Thoracic aorta (tissue), 2 donors: Measurements from ENCODE around the gene UPB1. TPM values are rescaled to one million over a fixed set of nuclear protein-coding genes. Genes with fewer than 3 reads are reported as not detected.

Experiments
- ATAC-seq: fragments of 150-250 bp; one replicate; pipeline ENCODE4 v1.8.0; 2017; ENCODE audit warnings: low read depth; ENCODE audit not compliant: insufficient number of reproducible peaks, low FRiP score
- DNase-seq: peaks from one replicate; pipeline ENCODE4 v3.0.0-alpha.2; 2020; ENCODE audit warnings: low spot score
- H3K27ac ChIP-seq, 2 donors: fragments of 200-600 bp; sonication (generic); 1 replicate in 1 of 2; 2 replicates in 1 of 2; pipeline ENCODE4 v1.5.1; 2016; ENCODE audit warnings: mild to moderate bottlenecking in 2 of 2, moderate library complexity in 2 of 2
- H3K27me3 ChIP-seq: fragments of 200-600 bp; sonication (generic); replicated peaks from 2 replicates; pipeline ENCODE4 v1.6.0; 2016; ENCODE audit warnings: mild to moderate bottlenecking; ENCODE audit not compliant: insufficient read depth
- H3K36me3 ChIP-seq: fragments of 200-600 bp; sonication (generic); one replicate; pipeline ENCODE4 v1.5.1; 2016
- H3K4me1 ChIP-seq, 2 donors: fragments of 200-600 bp; sonication (generic); 1 replicate in 1 of 2; 2 replicates in 1 of 2; pipeline versions ENCODE4 v1.5.1 to v1.6.0; 2016; ENCODE audit warnings: low read depth in 2 of 2, mild to moderate bottlenecking in 1 of 2; ENCODE audit not compliant: control insufficient read depth in 1 of 2
- H3K4me3 ChIP-seq: fragments of 200-600 bp; sonication (generic); 2 replicates; pipeline ENCODE4 v1.5.1; 2016; ENCODE audit warnings: mild to moderate bottlenecking
- H3K9me3 ChIP-seq: fragments of 200-600 bp; sonication (generic); 2 replicates; pipeline ENCODE4 v1.5.1; 2016
- CTCF ChIP-seq: fragments of 200-600 bp; sonication (generic); IDR thresholded peaks from one replicate; pipeline ENCODE4 v1.5.1; 2019; ENCODE audit warnings: antibody characterized with exemption
- total RNA-seq, 2 donors: library from RNA; depleted of rRNA; stranded (reverse); fragments of >200 nt; gene quantifications; one replicate each; pipeline versions ENCODE4 v1.1.0 to v1.2.3, GENCODE V29; 2016

The UPB1 gene
- total RNA-seq, 2 donors from 2014 or later, result 1.5 to 2.7 TPM

GRCh38 chr22:24554313-24555164 is 59.4 kb downstream of the UPB1 start, which contains the start of gene GUCD1:
Gene GUCD1, minus strand, starts transcription at chr22:24555138. Its CDS starts 147 bp downstream, at chr22:24554991.
- DNase-seq (no peak), ATAC-seq (peak; percentile 0)
- H3K4me1 ChIP-seq, result peaks cover 13 to 39% of the 10 kb centered on the region in 2 donors
- no peaks in the 10 kb centered on the region for H3K27me3 ChIP-seq
- no peak for TF ChIP-seq CTCF
- peak within 1 kb of the TSS; percentile 77 for H3K4me3 ChIP-seq
- no peaks in the 10 kb centered on the region for H3K9me3 ChIP-seq
- peak within 1 kb of the TSS; percentile 96 to 99 for H3K27ac ChIP-seq
- H3K36me3 ChIP-seq, result peaks cover 16% of the 10 kb centered on the region

- TF ChIP-seq CTCF, result peak; percentile 41
- no peaks in the 10 kb centered on the region for H3K27me3 ChIP-seq
- H3K27ac ChIP-seq, result peak within 1 kb of the TSS; percentile 96 to 99
- peak; percentile 98 for DNase-seq
- H3K4me3 ChIP-seq, result peak within 1 kb of the TSS; percentile 77
- H3K4me1 ChIP-seq, result peaks cover 13 to 40% of the 10 kb centered on the region in 2 donors
- H3K9me3 ChIP-seq, result no peaks in the 10 kb centered on the region
- H3K36me3 ChIP-seq, result peaks cover 15% of the 10 kb centered on the region
- ATAC-seq, result peak; percentile 90
Measured at GRCh38 chr22:24555165-24556039, 60.3 kb downstream of the UPB1 start, which contains the start of gene SNRPD3. Gene SNRPD3, plus strand, starts transcription at chr22:24555999. Its CDS starts 1,676 bp downstream, at chr22:24557675.

- Histone ChIP-seq H3K4me1 (peaks cover 7 to 30% of the 10 kb centered on the region in 2 donors), H3K27ac (no peak overlapping the region), H3K36me3 (peaks cover 15% of the 10 kb centered on the region), H3K27me3 (no peaks in the 10 kb centered on the region), H3K9me3 (no peaks in the 10 kb centered on the region), H3K4me3 (no peak overlapping the region)
- DNase-seq, result no peak
- no peak for ATAC-seq
- TF ChIP-seq CTCF, result no peak
Measured at GRCh38 chr22:24559471-24559870, 64.3 kb downstream of the UPB1 start.

GRCh38 chr22:24563246-24563645 is 68.1 kb downstream of the UPB1 start:
- Histone ChIP-seq H3K9me3 (no peaks in the 10 kb centered on the region), H3K27me3 (no peaks in the 10 kb centered on the region), H3K4me3 (no peak overlapping the region), H3K4me1 (peaks cover 0 to 21% of the 10 kb centered on the region in 2 donors), H3K36me3 (peaks cover 13% of the 10 kb centered on the region), H3K27ac (no peak overlapping the region)
- ATAC-seq (no peak), DNase-seq (no peak)
- no peak for TF ChIP-seq CTCF
